ENCODE results near the gene XPNPEP2. TPM values are rescaled to one million over a fixed set of nuclear protein-coding genes. Genes with fewer than 3 reads are reported as not detected.

XPNPEP2 gene
- total RNA-seq, 2 donors from 2014 or later: 11.9 to 22.6 TPM

Other genes with a start within 250 kb of the XPNPEP2 start
- gene SMARCA1, start 215.5 kb upstream of the XPNPEP2 start, total RNA-seq: 1 to 10 TPM; 2.8 to 7.0 TPM
- gene OCRL, start 198.7 kb upstream of the XPNPEP2 start, total RNA-seq: 10 to 100 TPM; 27.8 to 31.3 TPM
- gene APLN, start 84.0 kb upstream of the XPNPEP2 start, total RNA-seq: under 1 TPM; 0.22 to 0.40 TPM
- gene SASH3, start 41.0 kb downstream of the XPNPEP2 start, total RNA-seq: 1 to 10 TPM; 1.3 to 7.5 TPM
- gene ZDHHC9, start 104.9 kb downstream of the XPNPEP2 start, total RNA-seq: 10 to 100 TPM; 34.5 to 41.6 TPM
- 10 to 100 TPM; 10.5 to 13.2 TPM for gene UTP14A, start 167.2 kb downstream of the XPNPEP2 start, total RNA-seq
- 10 to 100 TPM; 10.6 to 12.2 TPM for gene BCORL1, start 243.7 kb downstream of the XPNPEP2 start, total RNA-seq

Measured in left colon (tissue), 2 donors.